Mesendoderm (in vitro differentiated cells): ENCODE results near the gene HIVEP1.
A peak's percentile ranks its signal among the peaks of the same experiment; 100 is the strongest.

Experiments
- DNase-seq: peaks from one replicate; pipeline ENCODE4 v3.0.0; 2013
- H2AK5ac ChIP-seq: 2 replicates; pipeline ENCODE4 v1.6.1; 2013; ENCODE audit warnings: low read length, inconsistent platforms
- H2BK120ac ChIP-seq: 2 replicates; pipeline ENCODE4 v1.6.1; 2013; ENCODE audit warnings: low read depth, mild to moderate bottlenecking, low read length, moderate library complexity, mixed read lengths
- H2BK15ac ChIP-seq: replicated peaks from 2 replicates; pipeline ENCODE4 v1.6.1; 2013; ENCODE audit warnings: low read depth, mild to moderate bottlenecking, moderate library complexity
- H2BK5ac ChIP-seq: 2 replicates; pipeline ENCODE4 v1.6.1; 2013; ENCODE audit warnings: low read length, inconsistent platforms
- H3K18ac ChIP-seq: 2 replicates; pipeline ENCODE4 v1.6.1; 2013; ENCODE audit warnings: mild to moderate bottlenecking, low read length, mixed read lengths
- H3K23ac ChIP-seq: one replicate; pipeline ENCODE4 v1.6.1; 2013; ENCODE audit warnings: low read length
- H3K27ac ChIP-seq: 2 replicates; pipeline ENCODE4 v1.5.1; 2013; ENCODE audit warnings: low read depth, mild to moderate bottlenecking, inconsistent platforms, low read length, moderate library complexity
- H3K27me3 ChIP-seq: 2 replicates; pipeline ENCODE4 v1.6.1; 2013; ENCODE audit warnings: low read length, control low read depth, mild to moderate bottlenecking, inconsistent platforms; ENCODE audit not compliant: insufficient read depth, poor library complexity
- H3K36me3 ChIP-seq: 2 replicates; pipeline ENCODE4 v1.6.1; 2013; ENCODE audit warnings: low read length, inconsistent platforms; ENCODE audit not compliant: control insufficient read depth, insufficient read depth
- H3K4ac ChIP-seq: one replicate; pipeline ENCODE4 v1.6.1; 2013; ENCODE audit warnings: low read depth, mild to moderate bottlenecking, low read length, moderate library complexity
- H3K4me1 ChIP-seq: 2 replicates; pipeline ENCODE4 v1.6.1; 2013; ENCODE audit warnings: low read depth, low read length, inconsistent platforms; ENCODE audit not compliant: control insufficient read depth
- H3K4me2 ChIP-seq: 2 replicates; pipeline ENCODE4 v1.6.1; 2013; ENCODE audit warnings: low read length
- H3K4me3 ChIP-seq: 2 replicates; pipeline ENCODE4 v1.5.1; 2013; ENCODE audit warnings: mild to moderate bottlenecking, low read length
- H3K56ac ChIP-seq: one replicate; pipeline ENCODE4 v1.6.1; 2013; ENCODE audit warnings: low read length
- H3K79me1 ChIP-seq: 2 replicates; pipeline ENCODE4 v1.6.1; 2013; ENCODE audit warnings: low read length, inconsistent platforms
- H3K79me2 ChIP-seq: 2 replicates; pipeline ENCODE4 v1.6.1; 2013; ENCODE audit warnings: mild to moderate bottlenecking, low read length; ENCODE audit not compliant: control insufficient read depth, insufficient read depth
- H3K9ac ChIP-seq: 2 replicates; pipeline ENCODE4 v1.6.1; 2013; ENCODE audit warnings: low read length, inconsistent platforms
- H4K5ac ChIP-seq: one replicate; pipeline ENCODE4 v1.6.1; 2013; ENCODE audit warnings: low read length
- H4K8ac ChIP-seq: one replicate; pipeline ENCODE4 v1.6.1; 2013; ENCODE audit warnings: low read depth, mild to moderate bottlenecking, control low read depth, low read length, moderate library complexity
- WGBS: extraction: QIAGEN DNeasy Blood & Tissue Kit; methylation state at CpG from one replicate; pipeline ENCODE4 v1.1.7; 2013; ENCODE audit warnings: low lambda C conversion rate, missing lambda C conversion rate; ENCODE audit not compliant: insufficient coverage; ENCODE audit errors: extremely low coverage; 5-methylcytosine and 5-hydroxymethylcytosine counted together

HIVEP1 gene

GRCh38 chr6:12196326-12196936, 184.3 kb downstream of the HIVEP1 start:
- Histone ChIP-seq H3K79me2 (no peaks in the 10 kb centered on the region), H3K4ac (no peak overlapping the region), H3K4me3 (no peak overlapping the region), H3K4me2 (no peak overlapping the region), H2BK120ac (no peak overlapping the region), H3K4me1 (no peaks in the 10 kb centered on the region), H2BK15ac (no peak overlapping the region), H2AK5ac (no peak overlapping the region), H4K5ac (no peak overlapping the region), H3K27ac (no peak overlapping the region), H3K27me3 (no peaks in the 10 kb centered on the region), H3K23ac (no peak overlapping the region), H3K56ac (no peak overlapping the region), H2BK5ac (no peak overlapping the region), H4K8ac (no peak overlapping the region), H3K36me3 (no peaks in the 10 kb centered on the region), H3K9ac (no peak overlapping the region), H3K18ac (no peak overlapping the region), H3K79me1 (no peaks in the 10 kb centered on the region)
- no CpG with 5 or more reads among the region's 6 CpGs for WGBS
- DNase-seq, result peak; percentile 37

GRCh38 chr6:12198851-12199250, 186.7 kb downstream of the HIVEP1 start:
- Histone ChIP-seq H2AK5ac (no peak overlapping the region), H2BK5ac (no peak overlapping the region), H3K4me3 (no peak overlapping the region), H3K9ac (no peak overlapping the region), H4K5ac (no peak overlapping the region), H3K4me1 (peaks cover 4% of the 10 kb centered on the region), H3K23ac (no peak overlapping the region), H3K4me2 (no peak overlapping the region), H3K79me2 (no peaks in the 10 kb centered on the region), H3K18ac (no peak overlapping the region), H2BK15ac (no peak overlapping the region), H3K4ac (no peak overlapping the region), H3K56ac (no peak overlapping the region), H2BK120ac (no peak overlapping the region), H3K79me1 (no peaks in the 10 kb centered on the region), H4K8ac (no peak overlapping the region), H3K36me3 (no peaks in the 10 kb centered on the region), H3K27ac (no peak overlapping the region), H3K27me3 (no peaks in the 10 kb centered on the region)
- DNase-seq, result no peak
- WGBS, result no CpG with 5 or more reads among the region's 3 CpGs

- H3K4me3 ChIP-seq, result no peak overlapping the region
- no peak overlapping the region for H3K4me2 ChIP-seq
- WGBS, result no CpG with 5 or more reads among the region's 3 CpGs
- no peaks in the 10 kb centered on the region for H3K79me2 ChIP-seq
- H4K5ac ChIP-seq, result peak overlapping the region; percentile 35
- no peak for DNase-seq
- H3K9ac ChIP-seq, result no peak overlapping the region
- H3K23ac ChIP-seq, result no peak overlapping the region
- no peak overlapping the region for H2AK5ac ChIP-seq
- H4K8ac ChIP-seq, result no peak overlapping the region
- H3K56ac ChIP-seq, result no peak overlapping the region
- no peaks in the 10 kb centered on the region for H3K79me1 ChIP-seq
- H3K27me3 ChIP-seq, result no peaks in the 10 kb centered on the region
- no peak overlapping the region for H3K4ac ChIP-seq
- H2BK15ac ChIP-seq, result no peak overlapping the region
- no peak overlapping the region for H2BK120ac ChIP-seq
- H3K18ac ChIP-seq, result no peak overlapping the region
- peaks cover 4% of the 10 kb centered on the region for H3K4me1 ChIP-seq
- H2BK5ac ChIP-seq, result no peak overlapping the region
- H3K36me3 ChIP-seq, result no peaks in the 10 kb centered on the region
- H3K27ac ChIP-seq, result no peak overlapping the region
Measured at GRCh38 chr6:12200015-12200564, 188.0 kb downstream of the HIVEP1 start.

GRCh38 chr6:12200761-12201160, 188.6 kb downstream of the HIVEP1 start:
- no peak overlapping the region for H2AK5ac ChIP-seq

GRCh38 chr6:12203001-12203400, 190.9 kb downstream of the HIVEP1 start:
- WGBS, result no CpG with 5 or more reads among the region's 6 CpGs
- no peak overlapping the region for H3K4me2 ChIP-seq
- H2BK5ac ChIP-seq, result no peak overlapping the region
- H3K4me1 ChIP-seq, result peaks cover 4% of the 10 kb centered on the region
- H2AK5ac ChIP-seq, result no peak overlapping the region
- no peak overlapping the region for H3K4me3 ChIP-seq
- H3K4ac ChIP-seq, result no peak overlapping the region
- H3K79me1 ChIP-seq, result no peaks in the 10 kb centered on the region
- peak overlapping the region; percentile 81 for H3K18ac ChIP-seq
- DNase-seq, result peak; percentile 98
- H3K27me3 ChIP-seq, result no peaks in the 10 kb centered on the region
- no peak overlapping the region for H4K5ac ChIP-seq
- H3K9ac ChIP-seq, result no peak overlapping the region
- H3K23ac ChIP-seq, result no peak overlapping the region
- no peaks in the 10 kb centered on the region for H3K79me2 ChIP-seq
- no peak overlapping the region for H2BK120ac ChIP-seq
- no peak overlapping the region for H4K8ac ChIP-seq
- no peak overlapping the region for H2BK15ac ChIP-seq
- H3K56ac ChIP-seq, result peak overlapping the region; percentile 6
- no peaks in the 10 kb centered on the region for H3K36me3 ChIP-seq
- no peak overlapping the region for H3K27ac ChIP-seq

More at GRCh38 chr6:12200761-12201160, 188.6 kb downstream of the HIVEP1 start:
- no peak overlapping the region for H3K4me2 ChIP-seq
- no peak overlapping the region for H3K27ac ChIP-seq
- no peaks in the 10 kb centered on the region for H3K79me2 ChIP-seq
- WGBS, result no CpG with 5 or more reads among the region's 1 CpG
- H3K23ac ChIP-seq, result no peak overlapping the region
- no peak overlapping the region for H2BK120ac ChIP-seq
- H3K4ac ChIP-seq, result no peak overlapping the region
- no peaks in the 10 kb centered on the region for H3K27me3 ChIP-seq
- H3K79me1 ChIP-seq, result no peaks in the 10 kb centered on the region
- no peak overlapping the region for H2BK5ac ChIP-seq
- H4K8ac ChIP-seq, result no peak overlapping the region
- H3K36me3 ChIP-seq, result no peaks in the 10 kb centered on the region
- H2BK15ac ChIP-seq, result no peak overlapping the region
- H3K4me1 ChIP-seq, result peaks cover 4% of the 10 kb centered on the region
- no peak overlapping the region for H4K5ac ChIP-seq
- no peak overlapping the region for H3K56ac ChIP-seq
- H3K9ac ChIP-seq, result no peak overlapping the region
- H3K18ac ChIP-seq, result no peak overlapping the region
- DNase-seq, result no peak
- no peak overlapping the region for H3K4me3 ChIP-seq

- no peak overlapping the region for H3K4me3 ChIP-seq
Measured at GRCh38 chr6:12208190-12208589, 196.1 kb downstream of the HIVEP1 start.

More at GRCh38 chr6:12208190-12208589, 196.1 kb downstream of the HIVEP1 start:
- H3K27ac ChIP-seq, result no peak overlapping the region
- DNase-seq, result no peak
- H3K36me3 ChIP-seq, result no peaks in the 10 kb centered on the region
- H3K27me3 ChIP-seq, result no peaks in the 10 kb centered on the region
- H2BK15ac ChIP-seq, result no peak overlapping the region
- no peak overlapping the region for H3K9ac ChIP-seq
- H3K4ac ChIP-seq, result no peak overlapping the region
- WGBS, result no CpG with 5 or more reads among the region's 8 CpGs
- H2BK120ac ChIP-seq, result no peak overlapping the region
- H3K23ac ChIP-seq, result no peak overlapping the region
- no peaks in the 10 kb centered on the region for H3K79me2 ChIP-seq
- H3K79me1 ChIP-seq, result no peaks in the 10 kb centered on the region
- no peak overlapping the region for H2BK5ac ChIP-seq
- H3K56ac ChIP-seq, result no peak overlapping the region
- H4K5ac ChIP-seq, result no peak overlapping the region
- no peak overlapping the region for H3K4me2 ChIP-seq
- H3K18ac ChIP-seq, result no peak overlapping the region
- H4K8ac ChIP-seq, result no peak overlapping the region
- peaks cover 2% of the 10 kb centered on the region for H3K4me1 ChIP-seq
- no peak overlapping the region for H2AK5ac ChIP-seq
